ENCODE data around the gene VSTM2L. TPM values are rescaled to one million over a fixed set of nuclear protein-coding genes. Genes with fewer than 3 reads are reported as not detected.
"Not testable (repeated sequence)": the region's sequence is repeated elsewhere in the genome, so short reads cannot be mapped to it uniquely, and the experiment has no call there.

Gene VSTM2L
- total RNA-seq (2014; rRNA removed; shearing (Covaris generic)), result 4.8 and 14.1 TPM in 2 replicates

- Histone ChIP-seq H3K4me1 (replicated peaks) (peaks cover 26% of the 10 kb centered on the region), H3K4me3 (peak within 1 kb of the TSS; percentile 54), H3K9me3 (replicated peaks) (peaks cover 3% of the 10 kb centered on the region; the same call in 1 of the 2 replicates), H3K27ac (no peak within 1 kb of the TSS), H3K27me3 (replicated peaks) (peaks cover 3% of the 10 kb centered on the region; the same call in 1 of the 2 replicates), H3K36me3 (no peaks in the 10 kb centered on the region)
- peak; percentile 36 to 75 for DNase-seq (ENCODE audit: low read depth in 1 of 2, low spot score in 2 of 2)
These were observed at the start of gene VSTM2L for GRCh38 chr20:37902504-37903313. TSS of gene VSTM2L (plus strand) at chr20:37903127. CDS start at chr20:37903351, 224 bp downstream.

DNA sequence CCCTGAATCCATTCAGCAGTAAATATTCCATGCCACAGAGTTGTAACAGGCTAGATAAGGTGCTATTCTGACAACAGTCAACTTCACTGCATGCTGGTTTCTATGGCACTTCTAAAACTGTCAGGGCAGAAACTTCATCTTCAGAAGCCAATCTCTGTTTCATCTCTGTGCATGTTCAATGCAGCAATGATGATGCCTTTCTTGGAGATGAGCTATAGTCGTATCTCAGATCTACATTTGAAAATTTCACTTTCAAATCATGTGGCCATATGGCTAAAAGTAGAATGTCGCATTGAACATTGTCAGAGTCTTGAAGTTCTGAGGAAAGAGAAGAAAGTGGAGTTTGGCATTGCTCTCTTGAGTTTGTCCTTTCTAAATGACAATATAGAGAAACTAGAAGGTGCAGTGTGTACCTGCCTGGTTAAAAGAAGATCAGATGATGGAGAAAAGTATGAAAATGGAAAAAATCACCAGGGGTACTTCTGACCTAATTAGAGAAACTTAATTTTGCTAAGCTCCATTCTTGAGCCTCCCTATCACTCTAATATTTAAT, 49.0 kb upstream of the VSTM2L start:
- H3K4me1 ChIP-seq (replicated peaks), result peaks cover 7% of the 10 kb centered on the region
- H3K9me3 ChIP-seq (replicated peaks), result no peaks in the 10 kb centered on the region
- DNase-seq (ENCODE audit: low read depth in 1 of 2, low spot score in 2 of 2), result no peak
- no peak overlapping the region for H3K27ac ChIP-seq
- H3K36me3 ChIP-seq, result no peaks in the 10 kb centered on the region
- H3K4me3 ChIP-seq, result no peak overlapping the region
- no peaks in the 10 kb centered on the region for H3K27me3 ChIP-seq (replicated peaks)

GRCh38 chr20:37856034-37856433, 46.9 kb upstream of the VSTM2L start:
- not testable (repeated sequence) for H3K9me3 ChIP-seq (replicated peaks); H3K27ac ChIP-seq; H3K4me3 ChIP-seq; DNase-seq (ENCODE audit: low read depth in 1 of 2, low spot score in 2 of 2); H3K4me1 ChIP-seq (replicated peaks); H3K27me3 ChIP-seq (replicated peaks)
- H3K36me3 ChIP-seq, result peaks cover 10% of the 10 kb centered on the region

GRCh38 chr20:37856932-37857660, 45.8 kb upstream of the VSTM2L start:
- H3K4me3 ChIP-seq, result no peak overlapping the region
- H3K27me3 ChIP-seq (replicated peaks), result no peaks in the 10 kb centered on the region
- H3K9me3 ChIP-seq (replicated peaks), result no peaks in the 10 kb centered on the region
- DNase-seq (ENCODE audit: low read depth in 1 of 2, low spot score in 2 of 2), result no peak
- peaks cover 13% of the 10 kb centered on the region for H3K4me1 ChIP-seq (replicated peaks)
- H3K36me3 ChIP-seq, result peaks cover 16% of the 10 kb centered on the region
- no peak overlapping the region; the same call in 1 of the 2 replicates for H3K27ac ChIP-seq

GRCh38 chr20:37859406-37860171, 43.3 kb upstream of the VSTM2L start:
- peaks cover 16% of the 10 kb centered on the region for H3K4me1 ChIP-seq (replicated peaks)
- H3K4me3 ChIP-seq, result no peak overlapping the region
- no peaks in the 10 kb centered on the region for H3K27me3 ChIP-seq (replicated peaks)
- H3K9me3 ChIP-seq (replicated peaks), result no peaks in the 10 kb centered on the region
- no peak overlapping the region for H3K27ac ChIP-seq
- no peak for DNase-seq (ENCODE audit: low read depth in 1 of 2, low spot score in 2 of 2)
- peaks cover 17% of the 10 kb centered on the region for H3K36me3 ChIP-seq

- H3K9me3 ChIP-seq (replicated peaks), result no peaks in the 10 kb centered on the region
- peaks cover 21% of the 10 kb centered on the region for H3K36me3 ChIP-seq
- H3K27me3 ChIP-seq (replicated peaks), result no peaks in the 10 kb centered on the region
- no peak for DNase-seq (ENCODE audit: low read depth in 1 of 2, low spot score in 2 of 2)
- H3K4me3 ChIP-seq, result no peak overlapping the region
- H3K27ac ChIP-seq, result no peak overlapping the region
- H3K4me1 ChIP-seq (replicated peaks), result peaks cover 9% of the 10 kb centered on the region
These were observed 39.6 kb upstream of the VSTM2L start for GRCh38 chr20:37863289-37863688.

GRCh38 chr20:37864298-37864697, 38.6 kb upstream of the VSTM2L start:
- no peak for DNase-seq (ENCODE audit: low read depth in 1 of 2, low spot score in 2 of 2)
- Histone ChIP-seq H3K27me3 (replicated peaks) (no peaks in the 10 kb centered on the region), H3K36me3 (peaks cover 21% of the 10 kb centered on the region), H3K9me3 (replicated peaks) (no peaks in the 10 kb centered on the region), H3K4me3 (no peak overlapping the region), H3K27ac (no peak overlapping the region), H3K4me1 (replicated peaks) (peaks cover 19% of the 10 kb centered on the region)

GRCh38 chr20:37866051-37866450, 36.9 kb upstream of the VSTM2L start:
- DNase-seq (ENCODE audit: low read depth in 1 of 2, low spot score in 2 of 2), result no peak
- H3K9me3 ChIP-seq (replicated peaks), result no peaks in the 10 kb centered on the region
- H3K27me3 ChIP-seq (replicated peaks), result no peaks in the 10 kb centered on the region
- H3K27ac ChIP-seq, result no peak overlapping the region
- peaks cover 35% of the 10 kb centered on the region for H3K4me1 ChIP-seq (replicated peaks)
- peaks cover 18% of the 10 kb centered on the region for H3K36me3 ChIP-seq
- no peak overlapping the region for H3K4me3 ChIP-seq

- Histone ChIP-seq H3K4me1 (replicated peaks) (peaks cover 26% of the 10 kb centered on the region), H3K9me3 (replicated peaks) (no peaks in the 10 kb centered on the region), H3K4me3 (no peak overlapping the region), H3K36me3 (peaks cover 14% of the 10 kb centered on the region), H3K27ac (no peak overlapping the region), H3K27me3 (replicated peaks) (no peaks in the 10 kb centered on the region)
- DNase-seq (ENCODE audit: low read depth in 1 of 2, low spot score in 2 of 2), result no peak
These were observed 35.4 kb upstream of the VSTM2L start for GRCh38 chr20:37867289-37868195.

GRCh38 chr20:37868851-37869333, 34.0 kb upstream of the VSTM2L start:
- H3K27ac ChIP-seq, result peak overlapping the region; percentile 64
- DNase-seq (ENCODE audit: low read depth in 1 of 2, low spot score in 2 of 2), result no peak
- H3K4me3 ChIP-seq, result no peak overlapping the region
- no peaks in the 10 kb centered on the region for H3K9me3 ChIP-seq (replicated peaks)
- no peaks in the 10 kb centered on the region for H3K27me3 ChIP-seq (replicated peaks)
- H3K36me3 ChIP-seq, result peaks cover 25% of the 10 kb centered on the region
- H3K4me1 ChIP-seq (replicated peaks), result peaks cover 26% of the 10 kb centered on the region

- peak overlapping the region; percentile 64 for H3K27ac ChIP-seq
- H3K27me3 ChIP-seq (replicated peaks), result no peaks in the 10 kb centered on the region
- H3K36me3 ChIP-seq, result peaks cover 25% of the 10 kb centered on the region
- no peak overlapping the region for H3K4me3 ChIP-seq
- no peaks in the 10 kb centered on the region for H3K9me3 ChIP-seq (replicated peaks)
- H3K4me1 ChIP-seq (replicated peaks), result peaks cover 26% of the 10 kb centered on the region
- peak; percentile 88 to 92 for DNase-seq (ENCODE audit: low read depth in 1 of 2, low spot score in 2 of 2)
These were observed 33.5 kb upstream of the VSTM2L start for GRCh38 chr20:37869334-37869861.

- Histone ChIP-seq H3K27me3 (replicated peaks) (no peaks in the 10 kb centered on the region), H3K27ac (peak overlapping the region; percentile 64), H3K4me1 (replicated peaks) (peaks cover 26% of the 10 kb centered on the region), H3K9me3 (replicated peaks) (no peaks in the 10 kb centered on the region), H3K4me3 (no peak overlapping the region), H3K36me3 (peaks cover 20% of the 10 kb centered on the region)
- DNase-seq (ENCODE audit: low read depth in 1 of 2, low spot score in 2 of 2), result no peak
These were observed 32.6 kb upstream of the VSTM2L start for GRCh38 chr20:37870294-37870693.

Measured in SJSA1 (cell line).